BJ (cell line): ENCODE results near the gene FAM217A. TPM values are rescaled to one million over a fixed set of nuclear protein-coding genes. Genes with fewer than 3 reads are reported as not detected.

Source experiments
- CTCF ChIA-PET: fragments of 350-600 bp; formaldehyde crosslinking; extraction: SDS; loops from one replicate; lab custom pipeline; 2021; ENCODE audit warnings: antibody characterized with exemption, inconsistent platforms; lab: Yijun Ruan, JAX
- POLR2A ChIA-PET: fragments of 300-600 bp; sonication (Branson Sonifier 250); formaldehyde crosslinking; extraction: SDS; loops from one replicate; lab custom pipeline; 2021; ENCODE audit warnings: antibody characterized with exemption; lab: Charles Lee
- DNase-seq: peaks from one replicate; pipeline ENCODE4 v3.0.0-alpha.2; 2011; ENCODE audit warnings: low read depth
- H3K27me3 ChIP-seq: 2 replicates; pipeline ENCODE4 v1.6.0; 2011; ENCODE audit warnings: low read length; ENCODE audit not compliant: control insufficient read depth, insufficient read depth
- H3K36me3 ChIP-seq: 2 replicates; pipeline ENCODE4 v1.5.1; 2011; ENCODE audit warnings: low read length; ENCODE audit not compliant: control insufficient read depth, insufficient read depth
- H3K4me3 ChIP-seq: 2 replicates; pipeline ENCODE4 v1.5.1; 2011; ENCODE audit warnings: low read depth, mild to moderate bottlenecking, control low read depth, low read length
- CTCF ChIP-seq: IDR thresholded peaks from 2 replicates; pipeline ENCODE4 v1.5.1; 2011; ENCODE audit warnings: low read depth, mild to moderate bottlenecking, control low read depth, inconsistent platforms, low read length, moderate library complexity; ENCODE audit not compliant: insufficient read depth
- polyA plus RNA-seq: library from polyadenylated mRNA; depleted of rRNA; stranded (reverse); fragments of >200 nt; gene quantifications from 2 replicates; pipeline ENCODE4 v1.2.3, GENCODE V29; 2011

The FAM217A gene
- polyA plus RNA-seq, 1 experiment = not detected

DNA sequence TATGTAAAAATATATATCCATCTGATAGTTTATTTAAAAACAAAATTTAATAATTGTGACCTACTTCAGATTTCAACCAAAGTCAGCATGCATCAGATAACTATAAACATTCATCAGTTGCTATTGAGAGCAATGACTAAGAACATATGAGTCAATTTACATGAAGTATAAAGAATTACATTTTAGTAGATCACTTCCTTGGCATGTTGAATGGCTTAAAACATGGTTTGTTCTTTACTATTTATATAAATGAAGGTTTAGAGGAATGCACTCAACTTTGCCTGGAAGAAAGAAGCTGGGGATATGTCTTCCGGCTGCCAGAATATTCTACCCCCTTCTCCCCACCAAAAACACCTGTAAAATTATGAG lies 6.4 kb upstream of the FAM217A start:
- Histone ChIP-seq H3K36me3 (no peaks in the 10 kb centered on the region), H3K27me3 (no peaks in the 10 kb centered on the region), H3K4me3 (no peak overlapping the region)
- no peak for DNase-seq
- ChIA-PET POLR2A (no interaction called here), CTCF (no interaction called here)
- no peak for TF ChIP-seq CTCF

- ChIA-PET CTCF (no interaction called here), POLR2A (no interaction called here)
- TF ChIP-seq CTCF = no peak
- no peak overlapping the region for H3K4me3 ChIP-seq
- no peak for DNase-seq
- H3K36me3 ChIP-seq = no peaks in the 10 kb centered on the region
- H3K27me3 ChIP-seq = no peaks in the 10 kb centered on the region
Observed at GRCh38 chr6:4084444-4085331, 5.8 kb upstream of the FAM217A start.

- Histone ChIP-seq H3K27me3 (no peaks in the 10 kb centered on the region), H3K36me3 (no peaks in the 10 kb centered on the region), H3K4me3 (no peak overlapping the region)
- POLR2A ChIA-PET = no interaction called here
- DNase-seq = no peak
- no peak for TF ChIP-seq CTCF
- CTCF ChIA-PET = interaction anchor here (1.1 to 1.5 kb wide), 2 partner anchors 11 to 12 kb away, joined by 3 read pairs; no protein-coding TSS in a partner anchor
Observed at GRCh38 chr6:4074478-4075235, 4.3 kb downstream of the FAM217A start.

DNA sequence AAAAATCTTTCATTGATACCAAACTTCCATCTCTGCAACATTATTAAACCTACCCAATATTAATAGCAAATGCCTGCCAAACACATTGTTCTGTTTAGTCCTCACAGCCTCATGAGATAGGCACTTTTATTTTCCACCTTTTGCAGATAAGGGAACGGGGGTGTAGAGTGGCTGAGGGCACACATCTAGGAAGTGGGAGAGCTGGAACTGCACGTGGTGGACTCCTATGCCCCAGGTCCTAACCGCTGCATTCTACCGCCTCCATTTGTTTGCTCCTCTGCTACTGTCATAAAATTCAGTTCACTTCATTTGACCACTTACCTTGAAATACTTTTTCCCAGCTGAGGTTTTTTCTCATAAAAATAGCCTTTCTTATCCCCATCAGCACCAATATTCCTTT lies 7.6 kb downstream of the FAM217A start:
- no peaks in the 10 kb centered on the region for H3K36me3 ChIP-seq
- DNase-seq = no peak
- no peak for TF ChIP-seq CTCF
- POLR2A ChIA-PET = no interaction called here
- no peak overlapping the region for H3K4me3 ChIP-seq
- H3K27me3 ChIP-seq = no peaks in the 10 kb centered on the region
- CTCF ChIA-PET = interaction anchor here (0.6 to 2.2 kb wide), 3 partner anchors 16 to 1231 kb away, joined by 3 to 5 read pairs (median 3); no protein-coding TSS in a partner anchor

GRCh38 chr6:4069199-4069598 lies 9.7 kb downstream of the FAM217A start:
- ChIA-PET CTCF (no interaction called here), POLR2A (no interaction called here)
- peaks cover 1% of the 10 kb centered on the region; the same call in 1 of the 2 replicates for H3K36me3 ChIP-seq
- no peaks in the 10 kb centered on the region for H3K27me3 ChIP-seq
- no peak overlapping the region for H3K4me3 ChIP-seq
- no peak for DNase-seq
- no peak for TF ChIP-seq CTCF
